Right forelimb (tissue), 1 donor: ENCODE measurements around the gene KCNIP4.
A peak's percentile ranks its signal among the peaks of the same experiment; 100 is the strongest.
"Not testable (repeated sequence)": the region's sequence is repeated elsewhere in the genome, so short reads cannot be mapped to it uniquely, and the experiment has no call there.

Experiments used
- DNase-seq: peaks from one replicate; pipeline ENCODE4 v3.0.0-alpha.2; 2018

Gene KCNIP4

GRCh38 chr4:20829617-20830357 lies 1118.8 kb downstream of the KCNIP4 start:
- no peak for DNase-seq

GRCh38 chr4:20825505-20825904 lies 1123.1 kb downstream of the KCNIP4 start:
- DNase-seq: no peak

DNA sequence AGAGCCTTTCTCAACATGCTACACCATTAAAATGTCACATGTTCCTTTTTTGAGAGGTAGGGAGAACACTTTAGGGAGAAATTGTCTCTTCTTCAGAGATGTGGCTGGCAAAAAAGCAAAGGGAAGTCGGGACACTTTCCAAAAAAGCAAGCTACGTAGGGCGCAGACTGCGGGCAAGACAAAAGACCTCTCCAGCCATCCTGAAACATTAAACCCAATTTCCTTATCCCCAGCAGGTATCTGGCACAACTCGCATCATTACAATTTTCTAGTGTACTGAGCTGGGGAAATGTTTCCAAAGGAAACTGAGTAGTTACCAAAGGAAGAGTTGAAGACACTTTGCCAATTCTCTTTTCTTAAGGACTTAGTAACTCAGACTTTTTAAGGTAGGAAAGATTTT lies 1132.3 kb downstream of the KCNIP4 start:
- no peak for DNase-seq

GRCh38 chr4:20813700-20814099 lies 1134.9 kb downstream of the KCNIP4 start:
- DNase-seq: no peak

GRCh38 chr4:20809812-20810211 lies 1138.8 kb downstream of the KCNIP4 start:
- no peak for DNase-seq

- DNase-seq: no peak
Measured at GRCh38 chr4:20805716-20806115, 1142.9 kb downstream of the KCNIP4 start.

DNA sequence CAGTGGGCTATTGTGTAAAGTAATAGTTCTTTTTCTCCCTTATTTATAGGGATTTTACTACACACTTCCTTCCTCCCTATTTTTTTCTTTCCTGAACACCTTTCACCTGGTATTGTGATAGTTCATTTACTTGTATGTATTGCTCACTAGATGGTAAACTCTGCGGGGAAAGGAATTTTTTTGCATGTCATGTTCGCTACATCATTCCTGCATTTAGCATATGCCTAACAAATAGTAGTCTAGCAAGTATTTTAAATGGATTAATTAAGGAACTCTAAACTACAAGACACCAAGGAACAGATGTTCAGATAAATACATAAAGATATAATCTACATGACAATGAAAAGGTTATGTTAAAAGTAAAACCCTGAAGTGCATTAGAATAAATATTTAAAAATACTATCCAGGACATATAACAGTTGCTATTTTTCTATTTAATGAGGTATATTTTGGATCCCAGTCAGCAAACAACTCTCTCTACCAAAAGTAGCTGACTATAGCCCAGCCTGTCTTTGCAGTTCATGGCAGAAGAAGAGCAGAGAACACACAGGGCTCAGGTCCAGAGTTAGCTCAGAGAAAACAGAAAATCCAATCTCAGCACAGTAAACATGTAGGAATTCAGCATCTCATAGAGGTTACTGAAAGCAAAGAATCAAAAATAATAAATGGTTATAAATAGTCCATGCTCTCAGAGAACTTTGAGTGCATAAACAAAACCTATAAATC lies 1160.5 kb downstream of the KCNIP4 start:
- DNase-seq: no peak

DNA sequence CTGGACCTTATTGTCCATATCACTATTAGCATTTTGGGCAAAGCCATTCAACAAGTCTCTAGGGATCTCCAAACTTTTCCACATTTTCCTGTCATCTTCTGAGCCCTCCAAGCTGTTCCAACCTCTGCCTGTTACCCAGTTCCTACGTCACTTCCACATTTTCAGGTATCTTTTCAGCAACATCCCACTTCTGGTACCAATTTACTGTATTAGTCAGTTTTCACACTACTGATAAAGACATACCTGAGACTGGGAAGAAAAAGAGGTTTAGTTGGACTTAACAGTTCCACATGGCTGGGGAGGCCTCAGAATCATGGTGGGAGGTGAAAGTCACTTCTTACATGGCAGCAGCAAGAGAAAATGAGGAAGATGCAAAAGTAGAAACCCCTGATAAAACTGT lies 1165.4 kb downstream of the KCNIP4 start:
- not testable (repeated sequence) for DNase-seq

DNA sequence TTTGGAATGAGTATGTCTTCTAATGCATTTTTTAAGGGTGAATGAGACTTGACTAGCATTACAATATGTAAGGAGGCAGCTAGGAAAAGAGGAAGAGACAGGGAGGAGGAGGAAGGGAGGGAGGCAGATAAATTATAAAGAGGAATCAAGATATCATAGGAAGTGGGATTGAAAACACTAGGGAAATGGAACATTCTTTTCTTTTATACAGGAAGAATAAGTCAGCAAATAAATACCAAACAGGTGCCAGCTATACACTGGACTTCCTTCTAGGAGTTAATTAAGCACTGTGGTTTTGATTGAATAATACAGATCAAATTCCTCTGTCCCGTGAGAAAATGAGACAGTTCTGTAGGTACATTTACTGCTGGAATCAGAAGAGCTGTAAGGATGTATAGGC lies 1169.7 kb downstream of the KCNIP4 start:
- DNase-seq: no peak

DNA sequence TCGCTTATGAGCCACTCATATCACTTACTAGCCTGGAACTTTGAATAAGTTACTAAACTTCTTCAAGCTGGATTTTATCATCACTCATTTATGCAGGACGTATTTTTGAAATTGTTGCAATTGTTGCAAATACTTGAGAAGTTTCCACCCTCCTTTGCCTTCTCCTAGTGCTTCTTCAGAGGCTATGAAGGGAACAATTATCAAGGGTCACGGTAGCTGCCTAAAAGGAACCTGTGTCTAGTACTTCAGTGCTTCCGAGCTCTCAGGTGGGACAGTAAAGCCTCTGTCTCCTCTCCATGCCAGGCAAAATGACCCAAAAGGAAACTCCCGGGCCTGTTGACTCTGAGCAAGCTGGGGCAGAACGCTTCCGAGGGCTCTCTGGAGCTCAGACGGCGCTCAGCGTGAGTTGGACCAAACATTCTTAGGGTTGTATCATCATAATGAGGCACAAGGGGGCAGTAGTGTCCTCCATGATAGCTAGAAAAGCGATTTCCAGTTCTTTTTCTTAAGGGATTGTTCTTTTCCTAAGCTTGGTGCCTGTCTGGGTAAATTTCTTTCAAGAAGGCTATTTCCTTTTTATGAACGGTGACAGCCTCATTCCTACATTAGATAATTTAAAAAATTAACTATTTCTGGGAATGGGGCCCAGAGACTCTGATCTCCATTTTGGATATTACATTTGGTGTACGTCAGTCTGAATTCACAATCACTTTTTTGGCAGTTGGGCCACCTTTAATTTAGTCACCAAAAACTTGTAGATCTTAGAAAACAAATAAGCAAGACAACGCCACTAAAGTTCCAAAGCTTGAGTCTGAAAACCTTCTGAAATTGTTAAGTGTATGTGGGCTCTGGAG lies 1175.2 kb downstream of the KCNIP4 start:
- DNase-seq: peak; percentile 48

DNA sequence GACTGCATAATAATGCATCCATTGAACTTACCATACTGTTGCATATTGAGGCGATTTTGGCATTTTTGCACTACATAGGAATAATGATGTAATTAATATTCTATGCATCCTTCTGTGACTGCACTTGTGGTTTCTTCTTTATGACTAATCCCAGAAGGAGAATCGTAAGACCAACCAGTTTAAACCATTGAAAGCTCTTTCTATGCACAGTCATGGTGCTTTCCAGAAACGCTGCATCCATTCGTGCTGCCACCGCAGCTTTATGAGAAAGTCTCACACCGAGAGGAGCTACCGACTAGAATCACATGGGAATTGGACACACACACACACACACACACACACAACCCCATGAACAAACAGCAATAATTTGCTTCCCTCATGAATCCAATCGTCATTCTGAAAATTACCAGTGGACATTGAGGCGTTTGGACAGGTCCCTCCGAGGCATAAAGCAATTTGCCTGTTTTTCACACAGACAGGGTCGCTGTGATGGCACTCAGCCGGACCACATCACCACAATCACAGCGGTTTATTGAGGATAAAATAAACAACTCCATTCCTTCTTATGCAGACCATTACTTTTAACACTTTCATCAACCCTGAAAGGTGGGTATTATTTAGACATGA lies 1184.1 kb downstream of the KCNIP4 start:
- no peak for DNase-seq

DNA sequence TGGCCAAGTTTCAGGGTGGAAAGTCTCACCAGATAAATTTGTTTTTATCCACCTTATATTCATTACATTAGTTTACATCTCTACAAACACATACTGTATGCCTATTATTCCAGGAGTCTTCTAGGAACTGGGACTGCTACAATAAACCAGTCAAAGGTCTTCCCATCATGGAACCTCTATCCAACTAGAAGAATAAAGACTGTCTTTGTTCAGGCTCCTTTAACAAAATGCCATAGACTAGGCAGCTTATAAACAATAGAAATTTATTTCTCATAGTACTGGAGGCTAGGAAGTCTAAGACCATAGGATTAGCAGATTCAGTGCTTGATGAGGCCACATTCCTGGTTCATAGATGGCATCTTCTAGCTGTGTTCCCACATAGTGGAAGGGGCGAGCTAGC lies 1186.7 kb downstream of the KCNIP4 start:
- DNase-seq: no peak

DNA sequence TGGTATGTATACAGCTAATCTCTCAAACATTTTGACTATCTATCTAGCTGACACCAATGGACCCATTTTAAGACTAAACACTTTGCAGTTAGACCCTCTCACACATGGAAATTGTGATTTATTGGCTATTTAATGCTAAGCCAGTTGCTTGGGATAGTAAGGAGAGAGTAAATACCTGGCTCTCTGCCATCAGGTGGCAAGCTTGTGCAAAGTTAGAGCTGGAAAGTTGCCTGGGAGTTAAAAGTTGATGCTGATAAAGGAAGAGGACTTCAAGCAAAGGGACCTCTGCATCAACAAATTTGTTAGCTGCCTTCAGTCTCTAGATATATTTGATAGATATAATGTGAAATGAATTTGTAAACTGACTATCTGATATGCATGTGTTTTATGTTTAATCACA lies 1187.2 kb downstream of the KCNIP4 start:
- DNase-seq: no peak

DNA sequence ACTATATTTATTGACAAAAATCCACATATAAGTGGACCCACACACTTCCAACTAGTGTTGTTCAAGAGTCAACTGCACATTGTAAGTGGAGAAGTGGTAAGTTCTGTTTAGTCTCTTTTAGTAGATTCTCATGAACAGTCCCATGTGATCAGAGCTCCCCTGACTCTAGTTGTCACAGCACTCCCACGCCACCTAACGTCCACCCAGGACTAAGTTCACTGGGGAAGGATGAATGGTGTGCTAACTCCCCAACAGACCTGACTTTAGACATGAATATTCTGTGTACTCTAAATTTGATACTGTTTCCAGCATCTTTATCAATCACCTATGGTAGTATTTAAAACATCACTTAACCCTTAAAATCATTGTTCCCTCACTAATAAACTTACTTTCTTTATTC lies 1188.5 kb downstream of the KCNIP4 start:
- no peak for DNase-seq

DNA sequence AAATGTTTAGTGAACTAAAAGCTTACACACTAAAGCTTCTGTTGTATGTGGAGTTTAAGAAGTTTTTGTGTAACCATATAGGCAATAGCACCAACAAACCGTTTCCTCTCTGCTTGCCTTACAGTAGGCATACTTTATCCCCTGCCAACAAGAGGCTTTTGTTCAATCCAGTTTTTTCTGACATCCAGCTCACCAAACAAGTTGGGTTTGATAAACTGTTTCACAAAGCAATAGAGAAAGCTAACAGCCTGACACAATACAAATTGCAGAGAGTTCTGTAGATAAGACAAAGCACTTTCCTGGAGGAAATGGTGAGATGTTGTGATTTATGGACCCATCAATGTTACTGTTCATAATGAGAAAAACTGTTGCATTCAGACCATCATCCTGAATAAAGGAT lies 1194.5 kb downstream of the KCNIP4 start:
- DNase-seq: no peak

GRCh38 chr4:20752641-20753040 lies 1195.9 kb downstream of the KCNIP4 start:
- DNase-seq: no peak

GRCh38 chr4:20746000-20746399 lies 1202.6 kb downstream of the KCNIP4 start:
- not testable (repeated sequence) for DNase-seq

DNA sequence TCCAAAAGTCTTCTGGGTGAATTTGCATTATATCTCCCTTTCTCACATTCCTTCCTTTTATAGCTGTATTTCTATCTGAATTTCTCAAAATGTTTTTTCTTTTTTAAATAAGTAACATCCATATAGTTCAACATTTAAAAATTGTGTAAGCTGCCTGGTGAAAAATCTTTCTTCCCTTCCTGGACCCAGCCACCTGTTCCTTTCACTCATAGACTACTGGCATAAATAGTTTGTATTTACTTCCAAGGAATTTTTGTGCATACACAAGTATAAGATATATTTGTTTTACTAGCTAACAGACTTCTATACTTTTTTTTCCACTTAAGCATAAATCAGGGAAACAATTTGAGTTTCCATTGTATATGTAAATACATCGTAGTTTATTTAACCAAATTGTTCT lies 1212.6 kb downstream of the KCNIP4 start:
- no peak for DNase-seq

GRCh38 chr4:20724915-20725314 lies 1223.7 kb downstream of the KCNIP4 start:
- no peak for DNase-seq

GRCh38 chr4:20723463-20723862 lies 1225.1 kb downstream of the KCNIP4 start:
- DNase-seq: no peak

DNA sequence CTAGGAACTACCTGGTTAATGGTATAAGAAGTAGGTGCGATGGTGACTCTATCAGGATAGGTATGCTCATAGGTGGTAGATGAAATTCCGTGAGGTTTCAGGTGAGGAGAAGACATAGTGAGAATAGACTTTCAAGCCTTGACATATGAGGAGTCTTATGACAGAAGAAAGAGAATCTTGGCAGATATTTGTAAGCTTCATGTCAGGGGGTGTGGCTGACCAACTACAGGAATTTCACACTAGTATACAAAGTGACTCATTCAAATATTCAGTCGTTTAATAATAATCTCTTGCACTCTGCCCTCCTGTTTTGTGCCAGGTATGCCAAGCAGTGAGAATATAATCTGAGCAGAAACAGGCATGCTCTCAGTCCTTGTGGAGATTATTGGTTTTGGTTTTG lies 1225.6 kb downstream of the KCNIP4 start:
- no peak for DNase-seq

DNA sequence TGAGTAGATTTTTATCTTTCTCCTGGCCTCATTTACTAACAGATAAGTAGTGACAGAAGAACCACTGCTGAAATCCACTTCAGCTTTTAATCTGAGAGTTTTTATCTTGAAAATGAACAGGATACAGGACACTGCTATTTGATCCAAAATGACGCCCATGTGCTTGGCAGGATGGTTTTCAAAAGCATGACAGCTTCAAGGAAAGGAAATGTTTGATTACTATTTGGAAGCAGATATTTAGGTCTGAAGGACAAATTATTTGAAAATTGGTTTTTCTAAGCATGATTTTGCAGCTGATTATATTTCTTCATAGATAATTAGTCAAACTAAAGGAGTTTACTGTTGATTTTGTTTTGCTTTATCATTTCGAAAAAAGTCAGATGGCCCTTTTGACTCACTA lies 1237.2 kb downstream of the KCNIP4 start:
- DNase-seq: no peak
